ENCODE results near the gene BCAS3.

DNA sequence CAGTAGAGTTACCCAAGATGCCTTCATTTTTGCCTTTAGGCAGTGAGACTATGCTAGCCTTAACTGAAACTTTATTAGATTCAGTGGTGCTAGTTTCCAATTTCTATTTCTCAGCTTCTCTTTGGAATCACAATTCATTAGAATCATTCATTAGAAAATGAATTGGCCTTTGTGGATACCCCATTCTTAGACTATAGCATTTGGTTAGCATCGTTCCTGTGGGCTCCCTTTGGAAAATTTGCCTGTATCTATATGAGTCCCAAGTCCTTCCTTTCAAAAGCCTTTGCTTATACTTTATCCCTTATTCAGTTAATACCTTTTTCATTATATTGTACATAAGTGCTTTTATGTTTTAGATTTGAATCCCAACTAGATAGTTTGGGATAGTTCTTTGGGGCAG is 535.0 kb downstream of the BCAS3 start:
- no peak for TF ChIP-seq POLR2A (IDR thresholded peaks at IDR 0.05)
- TF ChIP-seq, protein P1, sequence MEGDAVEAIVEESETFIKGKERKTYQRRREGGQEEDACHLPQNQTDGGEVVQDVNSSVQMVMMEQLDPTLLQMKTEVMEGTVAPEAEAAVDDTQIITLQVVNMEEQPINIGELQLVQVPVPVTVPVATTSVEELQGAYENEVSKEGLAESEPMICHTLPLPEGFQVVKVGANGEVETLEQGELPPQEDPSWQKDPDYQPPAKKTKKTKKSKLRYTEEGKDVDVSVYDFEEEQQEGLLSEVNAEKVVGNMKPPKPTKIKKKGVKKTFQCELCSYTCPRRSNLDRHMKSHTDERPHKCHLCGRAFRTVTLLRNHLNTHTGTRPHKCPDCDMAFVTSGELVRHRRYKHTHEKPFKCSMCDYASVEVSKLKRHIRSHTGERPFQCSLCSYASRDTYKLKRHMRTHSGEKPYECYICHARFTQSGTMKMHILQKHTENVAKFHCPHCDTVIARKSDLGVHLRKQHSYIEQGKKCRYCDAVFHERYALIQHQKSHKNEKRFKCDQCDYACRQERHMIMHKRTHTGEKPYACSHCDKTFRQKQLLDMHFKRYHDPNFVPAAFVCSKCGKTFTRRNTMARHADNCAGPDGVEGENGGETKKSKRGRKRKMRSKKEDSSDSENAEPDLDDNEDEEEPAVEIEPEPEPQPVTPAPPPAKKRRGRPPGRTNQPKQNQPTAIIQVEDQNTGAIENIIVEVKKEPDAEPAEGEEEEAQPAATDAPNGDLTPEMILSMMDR (IDR thresholded peaks at IDR 0.05), result no peak
